T-helper 1 cell treated with Interleukin-12 subunit alpha and Interleukin-12 subunit beta and Interleukin-4 antibody, amounts not matched to agents 30 μg/mL and 1 μg/mL, for 36 hours (primary cell): ENCODE results near the gene CLP1.
A peak's percentile ranks its signal among the peaks of the same experiment; 100 is the strongest.
"Not testable (repeated sequence)": the region's sequence is repeated elsewhere in the genome, so short reads cannot be mapped to it uniquely, and the experiment has no call there.

Experiments
- H3K27ac Mint-ChIP-seq: one replicate; pipeline ENCODE4 v1.8.0; 2021; ENCODE audit warnings: mild to moderate bottlenecking, mixed read lengths
- H3K27me3 Mint-ChIP-seq: one replicate; pipeline ENCODE4 v1.8.0; 2021; ENCODE audit warnings: low read depth, mixed read lengths
- H3K36me3 Mint-ChIP-seq: one replicate; pipeline ENCODE4 v1.8.0; 2021; ENCODE audit warnings: low read depth, mixed read lengths
- H3K4me1 Mint-ChIP-seq: one replicate; pipeline ENCODE4 v1.8.0; 2021; ENCODE audit warnings: low read depth, mixed read lengths
- H3K4me3 Mint-ChIP-seq: one replicate; pipeline ENCODE4 v1.8.0; 2021; ENCODE audit warnings: mild to moderate bottlenecking, moderate library complexity, mixed read lengths
- H3K9me3 Mint-ChIP-seq: one replicate; pipeline ENCODE4 v1.8.0; 2021; ENCODE audit warnings: mixed read lengths

The CLP1 gene

DNA sequence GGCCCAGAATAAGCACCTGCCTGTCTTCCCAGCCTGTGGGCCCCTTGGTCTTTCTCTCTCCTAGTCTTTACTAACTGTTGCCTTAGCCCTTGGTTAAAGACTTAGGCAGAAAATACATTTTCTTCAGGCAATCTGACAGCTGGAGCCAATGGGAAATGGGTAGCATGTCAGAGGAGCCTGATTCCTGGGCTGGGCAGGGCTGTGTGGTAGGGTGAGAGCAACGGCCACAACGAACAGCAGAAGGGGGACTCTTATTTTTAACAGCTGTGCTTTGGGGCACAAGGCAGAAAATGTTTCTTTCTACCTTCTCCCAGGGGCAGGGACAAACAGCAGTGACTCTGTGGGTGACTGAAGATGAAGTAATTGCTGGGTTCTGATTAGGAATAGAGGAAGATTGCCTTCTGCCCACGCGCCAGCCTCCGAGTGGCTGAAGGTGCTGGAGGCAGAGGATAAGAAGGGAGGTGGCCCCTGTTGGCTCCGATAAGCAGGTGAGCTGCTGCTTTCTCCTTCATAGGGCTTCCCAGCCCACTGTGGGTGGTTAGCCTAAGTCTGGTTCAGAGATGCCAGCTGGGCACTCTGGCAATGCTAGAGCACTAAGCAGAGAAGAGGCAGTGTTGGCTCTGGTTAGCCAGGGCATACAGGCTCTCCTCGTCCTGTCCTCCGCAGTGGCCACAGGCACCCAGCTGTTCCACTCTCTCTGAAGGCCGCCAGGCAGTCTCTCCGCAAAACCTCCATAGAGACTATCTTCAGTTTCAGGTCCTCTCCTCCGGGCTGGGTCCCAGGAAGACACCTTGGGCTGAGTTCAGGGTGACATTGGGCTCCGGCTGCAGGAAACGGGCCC, 9.4 kb upstream of the CLP1 start:
- H3K27ac Mint-ChIP-seq: no peak overlapping the region
- peaks cover 47% of the 10 kb centered on the region for H3K4me1 Mint-ChIP-seq
- H3K9me3 Mint-ChIP-seq: no peaks in the 10 kb centered on the region
- peaks cover 51% of the 10 kb centered on the region for H3K27me3 Mint-ChIP-seq
- peak overlapping the region; percentile 88 for H3K4me3 Mint-ChIP-seq
- H3K36me3 Mint-ChIP-seq: peaks cover 5% of the 10 kb centered on the region

DNA sequence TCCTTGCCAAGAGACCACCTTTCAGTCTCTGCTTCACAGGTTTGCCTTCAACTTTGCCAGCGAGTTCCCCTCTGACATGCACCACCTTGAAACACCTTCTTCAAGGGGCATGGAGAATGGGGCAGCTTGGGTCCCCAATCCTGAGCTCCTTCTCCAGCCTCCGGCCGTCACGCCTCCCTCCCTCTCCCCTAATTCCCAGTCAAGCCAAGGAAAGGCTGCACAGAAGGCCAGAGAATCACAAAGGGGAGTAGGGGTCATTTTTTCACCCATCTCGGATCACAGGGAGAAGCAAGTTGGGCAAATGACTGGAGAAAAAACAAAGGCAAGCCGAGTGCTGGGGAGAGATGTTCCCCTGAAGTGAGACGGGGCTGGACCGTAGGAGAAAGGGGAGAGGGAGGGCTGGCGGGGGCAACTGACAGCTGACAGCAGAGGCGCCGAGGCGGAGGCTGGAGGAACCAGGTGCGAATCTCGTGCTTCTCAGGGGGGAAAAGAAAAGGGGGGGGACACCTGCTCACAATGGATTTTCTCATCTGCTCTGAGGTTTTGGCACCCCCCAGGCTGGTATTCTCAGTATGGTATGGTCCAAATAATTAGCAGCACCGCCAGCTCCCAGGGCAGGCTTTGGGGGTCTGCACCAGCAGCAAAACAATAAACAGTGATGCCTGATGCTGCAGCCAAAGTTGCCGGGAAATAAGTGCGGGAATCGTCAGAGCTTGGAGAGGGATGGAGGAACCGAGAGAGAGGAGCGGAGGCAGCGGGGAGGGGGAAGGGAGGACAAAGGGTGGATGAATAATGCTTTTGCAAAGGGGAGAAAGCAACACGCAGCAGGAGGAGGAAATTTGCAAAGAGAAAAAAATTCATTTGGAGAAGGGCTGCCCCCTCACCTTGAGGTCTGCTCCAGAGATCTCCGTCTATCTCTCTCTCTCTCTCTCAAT, 8.5 kb upstream of the CLP1 start:
- peak overlapping the region; percentile 88 for H3K4me3 Mint-ChIP-seq
- H3K27me3 Mint-ChIP-seq: peaks cover 44% of the 10 kb centered on the region
- peaks cover 5% of the 10 kb centered on the region for H3K36me3 Mint-ChIP-seq
- peak overlapping the region; percentile 79 for H3K27ac Mint-ChIP-seq
- no peaks in the 10 kb centered on the region for H3K9me3 Mint-ChIP-seq
- peaks cover 48% of the 10 kb centered on the region for H3K4me1 Mint-ChIP-seq

DNA sequence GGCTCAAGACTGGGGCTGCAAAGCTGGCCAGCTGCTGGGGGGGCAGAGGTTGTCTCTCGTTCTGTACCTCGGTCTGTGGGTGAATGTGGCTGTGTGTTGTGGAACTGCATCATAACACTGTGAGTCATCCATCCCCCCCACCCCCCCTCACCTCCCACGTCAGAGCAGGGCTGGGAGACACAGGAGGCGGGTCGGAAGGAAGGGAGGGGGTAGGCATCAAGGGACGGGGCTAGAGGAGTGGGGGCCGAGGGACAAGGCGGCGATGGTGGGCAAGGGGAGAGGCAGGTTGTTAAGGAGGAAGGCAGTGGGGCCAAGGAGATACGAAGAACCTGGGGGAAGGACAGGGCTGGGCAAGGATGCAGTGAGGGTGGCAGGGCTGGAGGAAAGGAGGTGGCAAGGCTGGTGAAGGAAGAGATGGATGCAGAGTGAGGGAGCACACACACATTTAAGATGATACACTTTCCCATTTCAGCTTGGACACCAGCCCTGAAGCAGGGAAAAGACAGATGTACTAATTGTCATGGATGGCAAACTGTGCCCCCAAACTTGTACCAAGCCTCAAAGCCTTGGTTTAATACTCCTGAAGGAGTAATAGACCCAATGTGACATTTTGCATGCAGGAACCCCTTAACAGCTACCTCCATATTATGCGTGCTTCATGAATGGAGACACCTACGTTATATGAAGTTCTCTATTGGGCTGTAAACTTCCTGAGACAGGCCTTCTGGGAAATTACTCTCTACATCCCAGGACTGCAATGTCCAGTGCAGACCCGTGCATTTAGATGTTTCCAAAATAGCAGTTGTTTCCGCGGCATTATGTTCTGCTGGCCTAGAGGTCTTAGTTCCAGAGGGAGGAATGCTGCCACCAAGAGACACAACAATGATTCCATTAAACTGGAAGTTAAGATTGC, 7.5 kb upstream of the CLP1 start, which contains the start of gene YPEL4:
YPEL4 (minus strand) TSS at position 87 of the 913 bp plus-strand sequence. CDS start 2,805 bp downstream, outside the sequence.
- peaks cover 5% of the 10 kb centered on the region for H3K36me3 Mint-ChIP-seq
- H3K27ac Mint-ChIP-seq: peak within 1 kb of the TSS; percentile 79
- H3K4me3 Mint-ChIP-seq: peak within 1 kb of the TSS; percentile 88
- H3K9me3 Mint-ChIP-seq: no peaks in the 10 kb centered on the region
- H3K27me3 Mint-ChIP-seq: peaks cover 44% of the 10 kb centered on the region
- H3K4me1 Mint-ChIP-seq: peaks cover 46% of the 10 kb centered on the region

DNA sequence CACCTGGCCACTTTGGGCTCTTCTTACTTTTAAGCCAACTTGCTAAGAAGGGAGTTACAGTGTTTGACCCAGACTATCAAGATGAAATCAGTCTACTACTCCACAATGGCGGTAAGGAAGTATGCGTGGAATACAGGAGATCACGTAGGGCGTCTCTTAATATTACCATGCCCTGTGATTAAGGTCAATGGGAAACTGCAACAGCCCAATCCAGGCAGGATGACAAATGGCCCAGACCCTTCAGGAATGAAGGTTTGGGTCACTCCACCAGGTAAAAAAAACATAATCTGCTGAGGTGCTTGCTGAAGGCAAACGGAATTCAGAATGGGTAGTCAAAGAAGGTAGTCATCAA, 6.8 kb upstream of the CLP1 start:
- Mint-ChIP-seq H3K9me3 (no peaks in the 10 kb centered on the region), H3K36me3 (peaks cover 5% of the 10 kb centered on the region), H3K27ac (no peak overlapping the region)

DNA sequence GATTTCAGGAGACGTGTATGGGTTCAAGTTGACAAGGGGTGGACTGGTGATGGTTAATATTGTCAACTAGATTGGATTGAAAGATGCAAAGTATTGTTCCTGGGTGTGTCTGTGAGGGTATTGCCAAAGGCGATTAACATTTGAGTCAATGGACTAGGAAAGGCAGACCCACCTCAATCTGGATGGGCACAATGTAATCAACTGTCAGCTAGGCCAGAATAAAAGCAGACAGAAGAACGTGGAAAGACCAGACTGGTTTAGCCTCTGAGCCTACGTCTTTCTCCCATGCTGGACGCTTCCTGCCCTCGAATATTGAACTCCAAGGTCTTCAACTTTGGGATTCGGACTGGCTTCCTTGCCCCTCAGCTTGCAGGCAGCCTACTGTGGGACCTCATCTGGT, 6.2 kb upstream of the CLP1 start:
- Mint-ChIP-seq H3K36me3 (peaks cover 4% of the 10 kb centered on the region), H3K4me3 (no peak overlapping the region), H3K27me3 (peaks cover 33% of the 10 kb centered on the region), H3K27ac (no peak overlapping the region), H3K4me1 (peaks cover 42% of the 10 kb centered on the region), H3K9me3 (no peaks in the 10 kb centered on the region)

More for the DNA sequence above, 6.8 kb upstream of the CLP1 start:
- Mint-ChIP-seq H3K4me1 (peaks cover 46% of the 10 kb centered on the region), H3K27me3 (peaks cover 40% of the 10 kb centered on the region), H3K4me3 (no peak overlapping the region)

DNA sequence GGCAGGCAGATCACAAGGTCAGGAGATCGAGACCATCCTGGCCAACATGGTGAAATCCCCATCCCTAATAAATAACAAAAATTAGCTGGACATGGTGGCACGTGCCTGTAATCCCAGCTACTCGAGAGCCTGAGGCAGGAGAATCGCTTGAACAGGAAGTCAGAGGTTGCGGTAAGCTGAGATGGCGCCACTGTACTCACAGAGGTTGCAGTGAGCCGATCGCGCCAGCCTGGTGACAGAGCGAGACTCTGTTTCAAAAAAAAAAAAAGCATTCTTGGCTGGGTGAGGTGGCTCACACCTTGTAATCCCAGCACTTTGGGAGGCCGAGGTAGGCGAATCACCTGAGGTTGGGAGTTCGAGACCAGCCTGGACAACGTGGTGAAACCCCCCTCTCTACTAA, 5.3 kb upstream of the CLP1 start:
- Mint-ChIP-seq H3K4me1 (peaks cover 41% of the 10 kb centered on the region), H3K27me3 (peaks cover 25% of the 10 kb centered on the region)
- not testable (repeated sequence) for H3K27ac Mint-ChIP-seq, H3K4me3 Mint-ChIP-seq, H3K9me3 Mint-ChIP-seq, H3K36me3 Mint-ChIP-seq

DNA sequence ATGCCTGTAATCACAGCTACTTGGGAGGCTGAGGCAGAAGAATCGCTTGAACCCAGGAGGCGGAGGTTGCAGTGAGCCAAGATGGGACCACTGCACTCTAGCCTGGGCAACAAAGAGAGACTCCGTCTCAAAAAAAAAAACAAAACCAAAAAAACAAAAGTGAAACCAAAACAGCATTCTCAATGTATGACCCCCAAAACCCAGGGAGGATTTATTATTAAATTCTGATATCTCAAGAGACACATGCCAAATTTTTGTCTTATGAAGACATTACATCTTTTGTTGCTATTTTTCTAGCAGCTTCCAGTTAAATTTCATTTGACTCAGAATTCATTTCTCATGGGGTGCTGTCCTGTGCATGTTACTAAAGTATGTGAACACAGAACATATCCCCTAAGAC, 4.9 kb upstream of the CLP1 start:
- H3K27ac Mint-ChIP-seq: no peak overlapping the region
- peaks cover 2% of the 10 kb centered on the region for H3K36me3 Mint-ChIP-seq
- no peaks in the 10 kb centered on the region for H3K9me3 Mint-ChIP-seq
- peaks cover 41% of the 10 kb centered on the region for H3K4me1 Mint-ChIP-seq
- H3K4me3 Mint-ChIP-seq: no peak overlapping the region
- peaks cover 21% of the 10 kb centered on the region for H3K27me3 Mint-ChIP-seq

DNA sequence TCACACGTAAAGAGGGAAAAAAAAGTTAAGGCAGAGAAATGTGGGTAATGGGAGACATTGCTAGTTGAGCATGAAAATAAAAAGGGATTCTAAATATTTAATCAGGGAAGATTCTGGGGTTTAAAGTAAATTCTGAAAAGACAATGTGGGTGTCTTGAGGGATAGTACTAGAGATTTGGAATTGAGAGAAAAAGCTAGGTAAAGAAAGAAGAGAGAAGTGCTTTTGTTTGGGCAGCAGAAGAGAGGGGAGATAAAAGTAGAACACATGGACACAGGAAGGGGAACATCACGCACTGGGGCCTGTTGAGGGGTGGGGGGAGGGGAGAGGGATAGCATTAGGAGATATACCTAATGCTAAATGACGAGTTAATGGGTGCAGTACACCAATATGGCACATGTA, 4.4 kb upstream of the CLP1 start:
- no peak overlapping the region for H3K4me3 Mint-ChIP-seq
- H3K4me1 Mint-ChIP-seq: peaks cover 38% of the 10 kb centered on the region
- no peak overlapping the region for H3K27ac Mint-ChIP-seq

DNA sequence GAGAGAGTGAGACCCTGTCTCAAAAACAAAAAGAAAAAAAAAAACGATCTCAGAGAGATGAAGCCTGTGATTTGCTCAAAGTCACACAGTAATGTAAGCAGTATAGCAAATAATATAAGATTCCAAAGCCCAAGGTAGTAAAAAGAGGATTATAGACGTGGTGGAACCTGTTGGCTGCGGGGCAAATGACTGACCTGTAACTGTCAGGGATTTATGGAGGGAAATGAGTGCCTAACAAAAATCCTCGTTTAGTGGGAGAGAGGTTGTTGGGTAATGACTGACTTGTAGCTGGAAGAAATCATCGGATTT, 723 bp upstream of the CLP1 start:
- Mint-ChIP-seq H3K4me3 (peak overlapping the region; percentile 32), H3K9me3 (no peaks in the 10 kb centered on the region), H3K27me3 (no peaks in the 10 kb centered on the region), H3K27ac (peak overlapping the region; percentile 12), H3K36me3 (peaks cover 20% of the 10 kb centered on the region), H3K4me1 (peaks cover 28% of the 10 kb centered on the region)

More for the DNA sequence above, 4.4 kb upstream of the CLP1 start:
- peaks cover 16% of the 10 kb centered on the region for H3K27me3 Mint-ChIP-seq
- no peaks in the 10 kb centered on the region for H3K9me3 Mint-ChIP-seq
- H3K36me3 Mint-ChIP-seq: peaks cover 2% of the 10 kb centered on the region

DNA sequence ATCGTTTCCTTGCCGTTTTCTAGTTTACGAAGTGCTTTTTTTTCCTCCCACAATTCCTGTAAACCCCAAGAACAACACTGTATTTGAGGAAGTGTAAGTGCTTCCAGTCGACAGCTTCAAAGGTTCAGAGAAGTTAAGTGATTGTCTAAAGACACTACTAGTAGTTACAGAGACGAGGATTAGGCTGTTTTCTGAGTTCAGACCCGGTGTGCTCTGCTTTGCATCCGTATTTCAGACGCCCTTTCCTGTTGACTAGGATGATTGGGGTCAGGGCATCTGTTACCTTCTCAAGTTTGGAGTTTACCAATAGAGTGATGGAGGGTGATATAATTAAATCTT, 430 bp downstream of the CLP1 start:
- no peaks in the 10 kb centered on the region for H3K27me3 Mint-ChIP-seq
- peak overlapping the region; percentile 94 for H3K4me3 Mint-ChIP-seq

DNA sequence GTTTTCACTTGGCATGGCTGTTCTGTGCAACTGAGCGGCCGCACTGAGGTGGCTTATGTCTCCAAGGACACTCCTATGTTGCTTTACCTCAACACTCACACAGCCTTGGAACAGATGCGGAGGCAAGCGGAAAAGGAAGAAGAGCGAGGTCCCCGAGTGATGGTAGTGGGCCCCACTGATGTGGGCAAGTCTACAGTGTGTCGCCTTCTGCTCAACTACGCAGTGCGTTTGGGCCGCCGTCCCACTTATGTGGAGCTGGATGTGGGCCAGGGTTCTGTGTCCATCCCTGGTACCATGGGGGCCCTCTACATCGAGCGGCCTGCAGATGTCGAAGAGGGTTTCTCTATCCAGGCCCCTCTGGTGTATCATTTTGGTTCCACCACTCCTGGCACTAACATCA, 2.1 kb downstream of the CLP1 start:
- Mint-ChIP-seq H3K9me3 (no peaks in the 10 kb centered on the region), H3K4me1 (peaks cover 29% of the 10 kb centered on the region), H3K36me3 (peaks cover 29% of the 10 kb centered on the region), H3K27ac (no peak overlapping the region), H3K4me3 (no peak overlapping the region), H3K27me3 (no peaks in the 10 kb centered on the region)

More for the DNA sequence above, 430 bp downstream of the CLP1 start:
- Mint-ChIP-seq H3K36me3 (peaks cover 29% of the 10 kb centered on the region), H3K4me1 (peaks cover 32% of the 10 kb centered on the region), H3K27ac (peak overlapping the region; percentile 88), H3K9me3 (no peaks in the 10 kb centered on the region)

DNA sequence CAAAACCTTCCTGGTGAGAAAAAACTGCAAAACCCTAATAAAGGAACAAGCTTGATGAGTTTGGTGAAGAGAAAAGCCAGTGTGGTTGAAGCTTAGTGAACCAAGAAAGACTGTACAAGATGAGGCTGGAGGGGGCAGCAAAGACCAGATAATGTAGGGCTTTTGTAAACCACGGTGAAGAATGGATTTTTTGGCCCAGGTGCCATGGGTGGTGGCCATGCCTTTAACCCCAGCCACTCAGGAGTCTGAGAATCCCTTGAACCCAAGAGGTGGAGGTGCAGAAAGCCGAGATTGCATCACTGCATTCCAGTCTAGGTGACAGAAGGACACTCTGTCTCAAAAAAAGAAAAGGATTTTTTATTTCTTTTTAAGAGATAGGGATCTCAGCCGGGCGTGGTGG, 5.3 kb downstream of the CLP1 start:
- H3K4me3 Mint-ChIP-seq: no peak overlapping the region
- peaks cover 4% of the 10 kb centered on the region for H3K27me3 Mint-ChIP-seq
- peaks cover 30% of the 10 kb centered on the region for H3K4me1 Mint-ChIP-seq
- no peaks in the 10 kb centered on the region for H3K9me3 Mint-ChIP-seq
- peaks cover 27% of the 10 kb centered on the region for H3K36me3 Mint-ChIP-seq
- H3K27ac Mint-ChIP-seq: no peak overlapping the region

DNA sequence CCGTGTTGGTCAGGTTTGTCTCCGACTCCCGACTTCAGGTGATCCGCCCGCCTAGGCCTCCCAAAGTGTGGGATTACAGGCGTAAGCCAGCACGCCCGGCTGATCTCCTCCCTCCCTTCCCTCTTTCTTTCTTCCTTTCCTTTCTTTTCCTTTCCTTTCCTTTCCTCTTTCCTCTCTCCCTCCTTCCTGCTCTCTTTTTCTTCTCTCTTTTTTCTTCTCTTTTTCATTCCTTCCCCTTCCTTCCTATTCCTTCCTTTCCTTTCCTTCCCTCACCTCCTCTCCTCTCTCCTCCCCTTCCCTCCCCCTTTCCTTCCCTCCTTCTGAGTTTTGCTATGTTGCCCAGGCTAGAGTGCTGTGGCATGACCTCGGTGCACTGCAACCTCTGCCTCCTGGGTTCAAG, 6.4 kb downstream of the CLP1 start:
- peaks cover 28% of the 10 kb centered on the region for H3K4me1 Mint-ChIP-seq

DNA sequence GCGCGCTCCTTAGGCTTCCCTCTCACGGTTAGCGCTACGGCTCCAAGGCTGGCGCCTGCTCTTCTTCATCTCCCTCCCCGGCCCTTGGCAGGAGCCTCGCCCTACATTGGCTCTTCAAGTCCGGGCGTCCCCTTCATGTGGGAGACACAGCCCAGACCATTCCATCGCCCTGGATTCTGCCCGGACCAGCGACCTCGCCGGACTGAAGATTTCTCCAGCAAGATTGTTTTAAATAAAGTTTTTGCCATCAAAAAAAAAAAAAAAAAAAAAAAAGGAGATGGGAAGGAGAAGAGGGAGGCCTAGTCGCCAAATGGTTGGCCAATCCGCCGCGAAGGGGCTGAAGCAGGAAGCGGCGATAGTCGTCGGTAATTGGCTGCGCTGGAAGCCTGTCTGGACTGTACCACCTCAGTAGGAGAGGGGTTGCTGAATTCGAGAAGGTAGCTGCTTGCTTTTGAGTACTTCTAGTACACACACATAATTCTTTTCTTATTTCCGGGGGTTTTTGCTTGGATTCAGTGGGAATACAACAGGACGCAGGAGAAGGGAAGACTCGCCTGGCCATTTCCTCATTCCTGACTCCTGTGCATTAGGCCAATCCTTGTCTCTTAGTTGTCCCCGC, 9.7 kb downstream of the CLP1 start:
- H3K9me3 Mint-ChIP-seq: no peaks in the 10 kb centered on the region
- peaks cover 38% of the 10 kb centered on the region for H3K4me1 Mint-ChIP-seq
- H3K27ac Mint-ChIP-seq: peak overlapping the region; percentile 100
- peak overlapping the region; percentile 98 for H3K4me3 Mint-ChIP-seq
- peaks cover 16% of the 10 kb centered on the region for H3K36me3 Mint-ChIP-seq
- peaks cover 4% of the 10 kb centered on the region for H3K27me3 Mint-ChIP-seq

More for the DNA sequence above, 6.4 kb downstream of the CLP1 start:
- Mint-ChIP-seq H3K9me3 (no peaks in the 10 kb centered on the region), H3K27me3 (peaks cover 4% of the 10 kb centered on the region), H3K4me3 (no peak overlapping the region), H3K36me3 (peaks cover 28% of the 10 kb centered on the region), H3K27ac (no peak overlapping the region)
